GM21447 (cell line): Measurements from ENCODE around the gene GGTLC2.

ENCODE experiments used
- ATAC-seq: cut with Tn5 transposase; IDR thresholded peaks from one replicate; pipeline ENCODE4 v1.9.1; 2021; ENCODE audit not compliant: unreplicated experiment

Gene GGTLC2

DNA sequence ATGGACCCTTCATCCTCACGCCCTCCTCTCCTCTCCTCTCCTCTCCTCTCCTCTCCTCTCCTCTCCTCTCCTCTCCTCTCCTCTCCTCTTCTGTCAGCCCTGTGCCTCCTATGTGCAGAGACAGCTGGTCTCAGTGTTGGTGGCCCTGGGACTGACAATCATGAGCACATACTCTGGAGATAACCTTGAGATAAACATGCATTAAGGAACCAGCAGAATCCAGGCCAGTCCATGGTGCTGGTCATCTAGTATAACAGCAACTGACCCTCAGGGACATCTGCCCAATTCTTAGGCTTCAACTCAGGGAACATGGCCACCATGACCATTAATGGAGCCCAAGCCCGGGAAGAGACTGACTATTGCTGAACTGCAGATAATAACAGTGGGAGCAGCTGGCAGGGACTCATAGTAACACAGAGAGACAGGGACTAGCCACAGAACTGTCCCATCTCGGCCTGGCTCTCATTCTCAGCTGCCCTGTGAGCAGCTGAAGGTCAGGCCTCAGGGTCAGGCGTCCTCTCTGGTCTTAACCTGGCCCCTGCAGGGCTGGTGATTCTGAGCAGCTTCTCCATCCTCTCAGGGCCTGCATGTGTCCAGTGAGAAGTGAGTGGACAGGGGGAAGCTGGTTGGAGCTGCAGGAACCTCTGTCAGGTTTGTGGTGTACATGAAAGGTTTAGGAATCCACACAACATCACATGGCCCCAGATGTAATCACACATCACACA lies 45.4 kb downstream of the GGTLC2 start:
- ATAC-seq, result no peak

DNA sequence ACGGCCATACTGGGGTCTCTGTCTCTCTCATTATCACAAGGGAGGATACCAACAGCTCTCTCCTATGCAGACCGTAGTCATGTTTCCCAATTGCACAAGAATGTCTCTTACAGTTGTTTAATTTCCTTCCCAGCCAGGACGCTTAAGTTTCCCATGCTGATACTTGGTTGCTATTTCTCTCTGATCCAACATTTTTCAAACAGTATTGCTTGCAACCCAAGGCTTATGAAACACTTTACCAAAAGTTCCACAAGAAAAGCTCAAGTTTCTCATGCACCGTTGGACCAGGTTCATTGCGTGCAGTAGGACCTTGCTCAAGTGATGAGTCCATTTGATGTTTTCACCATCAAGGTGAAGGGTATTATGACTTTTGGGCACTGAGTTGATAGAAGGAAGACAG lies 46.6 kb downstream of the GGTLC2 start:
- ATAC-seq, result no peak

DNA sequence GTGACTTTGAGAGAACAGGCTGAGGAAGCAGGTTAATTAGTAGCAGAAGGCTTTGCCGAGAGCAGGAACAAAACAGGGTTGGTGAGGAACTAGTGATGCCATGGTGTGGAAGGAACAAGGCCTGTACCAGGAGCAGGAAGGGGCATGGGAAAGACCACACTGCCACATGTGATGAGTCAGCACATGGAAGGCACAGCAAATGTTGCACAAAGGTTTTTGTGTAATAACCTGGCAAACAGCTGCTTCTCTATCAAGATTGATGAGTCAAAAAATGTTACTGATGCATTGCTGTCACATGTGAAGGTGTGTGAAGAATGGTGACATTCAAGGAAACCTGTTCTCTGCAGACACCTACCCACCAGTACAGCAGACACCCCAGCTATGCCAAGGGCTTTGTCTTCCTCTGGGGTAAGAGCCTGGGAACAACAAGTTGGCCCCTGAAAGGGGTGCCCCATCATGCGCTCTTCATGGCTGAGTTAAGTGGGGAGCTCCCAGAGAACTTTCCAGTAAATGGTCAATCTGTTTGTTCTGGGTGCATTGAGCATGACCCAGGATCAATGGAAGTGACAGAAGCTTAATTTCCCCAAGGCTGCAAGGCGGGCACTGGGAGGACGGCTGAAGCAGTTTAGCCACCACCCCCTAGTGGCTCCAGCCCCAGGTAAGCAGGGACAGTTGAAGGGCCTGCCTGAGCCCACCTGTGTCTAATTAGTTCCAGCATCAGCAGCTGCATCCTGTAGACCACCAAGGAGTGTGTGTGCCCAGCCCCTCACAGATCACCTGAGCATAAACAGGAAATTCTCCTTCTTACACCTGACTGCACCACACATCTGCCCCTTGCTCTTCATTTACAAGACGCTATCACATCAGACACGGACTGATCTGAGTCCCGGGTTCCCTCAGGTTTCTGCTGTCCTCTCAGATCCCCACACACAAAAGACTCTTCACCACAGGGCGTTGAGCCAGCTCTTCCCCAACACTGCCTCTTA lies 47.6 kb downstream of the GGTLC2 start:
- no peak for ATAC-seq

DNA sequence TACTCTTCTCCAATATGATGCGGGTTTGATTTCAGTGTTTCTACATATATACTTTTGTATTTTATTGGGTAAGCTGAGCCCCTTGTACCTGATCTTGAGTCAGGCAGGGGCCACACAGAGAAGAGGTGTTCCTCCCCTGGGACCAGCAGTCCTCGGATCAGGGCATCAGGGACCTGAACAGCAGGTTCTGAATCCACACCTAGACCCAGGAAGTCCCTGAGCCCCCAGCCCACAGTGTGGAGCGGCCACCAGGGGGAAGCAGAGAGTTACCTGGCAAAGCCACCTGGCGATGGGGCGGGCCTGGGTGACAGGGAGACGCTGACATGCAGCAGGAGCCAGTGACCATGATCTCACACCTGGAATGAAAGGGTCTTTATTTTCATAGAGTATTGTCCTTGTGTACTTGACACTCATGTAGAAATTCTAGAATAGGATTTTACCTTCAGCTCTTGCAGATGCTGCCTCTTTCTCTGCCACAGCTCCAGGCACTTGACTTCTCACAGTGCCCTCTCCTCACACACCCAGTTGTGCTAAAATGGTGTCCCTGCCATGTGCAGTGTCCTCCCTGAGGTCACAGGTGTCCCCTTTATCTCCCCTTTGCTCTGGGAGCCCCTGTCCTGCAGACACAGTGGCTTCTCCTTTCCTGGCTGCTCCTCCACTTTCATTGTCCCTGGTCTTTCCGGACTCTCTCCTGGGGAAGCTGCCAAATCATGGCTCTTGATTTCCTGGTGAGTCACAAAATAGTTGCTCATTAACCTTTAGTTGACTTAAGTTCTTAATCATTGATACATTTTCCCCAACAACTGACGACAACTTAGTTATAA lies 48.5 kb downstream of the GGTLC2 start:
- no peak for ATAC-seq

DNA sequence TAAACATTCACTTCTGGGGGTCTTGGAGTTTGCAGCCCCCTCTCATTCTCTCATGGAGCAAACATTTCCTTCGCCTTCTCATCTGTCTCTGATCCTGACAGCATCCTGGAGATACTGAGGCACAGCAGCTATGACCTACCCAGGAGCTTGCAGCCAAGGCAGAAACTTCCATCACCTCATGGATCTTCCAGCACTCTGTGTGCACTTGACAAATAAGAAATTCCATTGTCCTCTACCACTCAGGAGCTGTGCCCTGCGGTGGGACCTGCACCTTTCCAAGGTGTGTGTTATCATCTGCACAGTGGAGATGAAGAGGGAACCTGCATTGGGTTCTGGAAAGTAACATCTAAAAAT lies 49.1 kb downstream of the GGTLC2 start:
- no peak for ATAC-seq

DNA sequence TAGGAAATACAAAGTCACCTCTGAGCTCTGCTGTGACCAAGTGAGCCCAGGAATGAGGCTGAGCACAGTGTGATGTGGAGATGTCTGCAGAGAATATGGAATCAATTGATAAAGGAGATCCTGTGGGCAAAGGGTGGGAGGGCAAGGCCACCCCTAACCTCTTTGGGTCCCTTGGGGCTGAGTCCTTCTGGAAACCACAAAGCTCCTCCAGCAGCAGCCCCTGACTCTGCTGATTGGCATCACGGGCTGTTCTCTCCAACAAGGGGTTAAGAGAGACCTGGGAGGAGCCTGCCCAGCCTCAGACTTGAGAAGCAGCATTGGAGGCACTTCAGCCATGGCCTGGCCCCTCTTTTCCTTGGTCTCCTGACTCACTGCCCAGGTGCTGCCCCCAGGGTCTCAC lies 49.7 kb downstream of the GGTLC2 start:
- ATAC-seq, result no peak

DNA sequence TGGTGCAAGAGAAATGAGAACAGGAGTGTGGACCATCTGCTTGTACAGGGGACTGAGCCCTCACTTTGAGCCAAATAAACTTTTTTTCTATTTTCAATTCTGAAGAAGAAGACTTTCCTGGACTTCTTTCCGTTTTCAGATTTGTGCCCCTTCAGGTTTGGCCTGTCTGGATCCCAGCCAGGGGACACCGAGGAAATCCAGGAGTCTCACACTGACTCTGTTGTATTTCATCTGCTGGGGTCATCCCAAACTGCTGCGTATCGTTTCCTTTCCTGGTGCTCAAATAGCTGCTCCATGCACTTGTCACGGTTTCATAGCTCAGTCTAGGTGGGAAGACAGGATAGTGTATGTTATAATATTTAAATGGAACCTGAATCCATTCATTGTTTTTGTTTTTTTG lies 51.7 kb downstream of the GGTLC2 start:
- no peak for ATAC-seq
